GM12878 (cell line): ENCODE data around the gene OR10G8. TPM values are rescaled to one million over a fixed set of nuclear protein-coding genes. Genes with fewer than 3 reads are reported as not detected.

Experiments used
- ATAC-seq: fragments of 200-7000 bp; cut with Tn5 transposase; 3 replicates; pipeline ENCODE4 v1.9.1; 2020; ENCODE audit warnings: mild to moderate bottlenecking, moderate library complexity
- BruUV-seq: library from RNA; stranded (reverse); fragments of 400-500 nt; replicated peaks from 2 replicates; lab custom pipeline; 2021; lab: Mats Ljungman, UMichigan
- CTCF ChIA-PET: fragments of 300-600 bp; sonication (Branson Sonifier 250); formaldehyde crosslinking; extraction: SDS; loops from one replicate; lab custom pipeline; 2021; ENCODE audit warnings: inconsistent platforms; lab: Yijun Ruan, JAX
- POLR2A ChIA-PET: fragments of 350-600 bp; formaldehyde crosslinking; extraction: SDS; loops from one replicate; lab custom pipeline; 2021; ENCODE audit warnings: inconsistent platforms; lab: Charles Lee
- RAD21 ChIA-PET: fragments of 300-600 bp; sonication (Branson Sonifier 250); formaldehyde crosslinking; loops from one replicate; lab custom pipeline; 2023; ENCODE audit warnings: antibody characterized with exemption; ENCODE audit not compliant: unreplicated experiment; lab: Charles Lee
- SMC1A ChIA-PET: fragments of 300-600 bp; sonication (Branson Sonifier 250); formaldehyde crosslinking; loops from one replicate; lab custom pipeline; 2023; ENCODE audit not compliant: unreplicated experiment, uncharacterized antibody; lab: Charles Lee
- DNase-seq: peaks from one replicate; pipeline ENCODE4 v3.0.0-alpha.2; 2011; ENCODE audit warnings: low read depth, low spot score
- FAIRE-seq: peaks from 3 replicates; lab custom pipeline; 2011; peaks lifted over from hg19 to GRCh38; lab: Jason Lieb, UNC
- H2AFZ ChIP-seq: 2 replicates; pipeline ENCODE4 v1.6.0; 2011; ENCODE audit warnings: low read depth, low read length, control low read depth; ENCODE audit not compliant: control insufficient read depth
- H3K27ac ChIP-seq: 2 replicates; pipeline ENCODE4 v1.5.1; 2011; ENCODE audit warnings: control low read depth; ENCODE audit not compliant: control insufficient read depth, insufficient read depth
- H3K27me3 ChIP-seq, 2 experiments: replicated peaks in 1 of 2; 2 replicates each; pipeline versions ENCODE4 v1.6.0 to v1.6.1; 2011; ENCODE audit warnings: low read length in 1 of 2; ENCODE audit not compliant: control insufficient read depth in 2 of 2, insufficient read depth in 2 of 2
- H3K36me3 ChIP-seq, 2 experiments: 2 replicates each; pipeline ENCODE4 v1.5.1; 2011; ENCODE audit warnings: low read length in 1 of 2; ENCODE audit not compliant: control insufficient read depth in 2 of 2, insufficient read depth in 2 of 2
- H3K4me1 ChIP-seq: 2 replicates; pipeline ENCODE4 v1.6.1; 2011; ENCODE audit warnings: mild to moderate bottlenecking, low read length, moderate library complexity, mixed read lengths; ENCODE audit not compliant: control insufficient read depth, insufficient read depth
- H3K4me2 ChIP-seq: 2 replicates; pipeline ENCODE4 v1.6.0; 2011; ENCODE audit warnings: control low read depth; ENCODE audit not compliant: control insufficient read depth, insufficient read depth
- H3K4me3 ChIP-seq: fragments of 200-600 bp; sonication (generic); 2 replicates; pipeline ENCODE4 v1.5.1; 2016
- H3K79me2 ChIP-seq: 2 replicates; pipeline ENCODE4 v1.6.0; 2011; ENCODE audit warnings: low read length; ENCODE audit not compliant: control insufficient read depth, insufficient read depth
- H3K9ac ChIP-seq: 2 replicates; pipeline ENCODE4 v1.8.0; 2011; ENCODE audit warnings: low read length, control low read depth, mixed read lengths; ENCODE audit not compliant: control insufficient read depth, insufficient read depth
- H3K9me3 ChIP-seq: replicated peaks from 3 replicates; pipeline ENCODE4 v1.5.1; 2011; ENCODE audit warnings: mild to moderate bottlenecking, low read length; ENCODE audit not compliant: control insufficient read depth, insufficient read depth
- H4K20me1 ChIP-seq: 2 replicates; pipeline ENCODE4 v1.6.0; 2011; ENCODE audit not compliant: control insufficient read depth, insufficient read depth
- EZH2 ChIP-seq: IDR thresholded peaks from 2 replicates; pipeline ENCODE4 v1.6.1; 2012; ENCODE audit warnings: low read depth, mild to moderate bottlenecking, control low read depth, inconsistent platforms, low read length, borderline replicate concordance; ENCODE audit not compliant: control insufficient read depth
- HDGF ChIP-seq: fragments of 450-650 bp; IDR thresholded peaks from 2 replicates; pipeline ENCODE4 v1.6.1; 2016; ENCODE audit warnings: antibody characterized with exemption
- IKZF2 ChIP-seq, 2 experiments: fragments of 450-650 bp; IDR thresholded peaks; 2 replicates each; pipeline ENCODE4 v1.6.1; 2017; ENCODE audit warnings: mild to moderate bottlenecking in 2 of 2, moderate library complexity in 2 of 2
- MTA3 ChIP-seq: IDR thresholded peaks from 2 replicates; pipeline ENCODE4 v1.6.1; 2012; ENCODE audit warnings: low read length, inconsistent platforms, borderline replicate concordance
- NR2C2 ChIP-seq: IDR thresholded peaks from 2 replicates; pipeline ENCODE4 v1.6.1; 2011; ENCODE audit warnings: borderline replicate concordance, low read depth; ENCODE audit not compliant: control insufficient read depth, insufficient read length
- SKIL ChIP-seq: fragments of 450-650 bp; IDR thresholded peaks from 2 replicates; pipeline ENCODE4 v1.6.1; 2017; ENCODE audit warnings: mild to moderate bottlenecking, low read depth, inconsistent platforms; ENCODE audit not compliant: poor library complexity, severe bottlenecking
- SMAD5 ChIP-seq: IDR thresholded peaks from 2 replicates; pipeline ENCODE4 v1.6.1; 2016; ENCODE audit warnings: antibody characterized with exemption, low read depth
- SUPT20H ChIP-seq: IDR thresholded peaks from 2 replicates; pipeline ENCODE4 v1.6.1; 2011; ENCODE audit warnings: low read depth, mild to moderate bottlenecking, low read length, moderate library complexity, borderline replicate concordance; ENCODE audit not compliant: control insufficient read depth
- ZNF274 ChIP-seq: IDR thresholded peaks from one replicate; pipeline ENCODE4 v1.8.0; 2011; ENCODE audit not compliant: insufficient read length, insufficient read depth
- ZNF622 ChIP-seq: fragments of 450-650 bp; IDR thresholded peaks from 2 replicates; pipeline ENCODE4 v1.6.1; 2017; ENCODE audit warnings: mild to moderate bottlenecking, inconsistent platforms
- WGBS: methylation state at CpG from one replicate; pipeline ENCODE4 v1.1.6; 2016; ENCODE audit warnings: low lambda C conversion rate; ENCODE audit not compliant: insufficient replicate concordance, insufficient coverage; ENCODE audit errors: missing lambda C conversion rate; 5-methylcytosine and 5-hydroxymethylcytosine counted together
- in situ Hi-C: fragments of 300-500 bp; cut with MboI; formaldehyde crosslinking; loops from 9 replicates; pipeline ENCODE4 v1.14.3; 2018; ENCODE audit warnings: mixed read lengths
- intact Hi-C: fragments of 100-400 bp; cut with micrococcal nuclease; formaldehyde crosslinking; loops from one replicate; pipeline ENCODE4 v1.14.2; 2022; ENCODE audit not compliant: unreplicated experiment
- polyA plus RNA-seq, 11 experiments: library from polyadenylated mRNA; depleted of rRNA in 4 of 11; unstranded in 6 of 11; stranded (reverse) in 5 of 11; fragments of >200 nt; fragmentation: Nextera tagmentation in 4 of 11; fragmentation: Illumina TruSeq in 1 of 11; extraction: Ambion mirVana in 4 of 11; extraction: Trizol in 1 of 11; gene quantifications; 1 replicate in 1 of 11; 2 replicates in 10 of 11; pipeline versions ENCODE4 v1.2.1 to v1.2.3, GENCODE V29; 2011 to 2016; ENCODE audit warnings: inconsistent platforms in 2 of 11, missing spikeins in 2 of 11, low read depth in 1 of 11
- total RNA-seq, 4 experiments: library from RNA; depleted of rRNA in 3 of 4; stranded (reverse); fragments of >200 nt in 3 of 4; fragmentation: Illumina TruSeq in 1 of 4; extraction: Trizol in 1 of 4; gene quantifications; 2 replicates each; pipeline versions ENCODE4 v1.2.1 to v1.2.3, GENCODE V29; 2013 to 2021
- TF ChIP-seq, protein P1 (sequence below): IDR thresholded peaks from 2 replicates; pipeline ENCODE4 v1.6.1; 2012; ENCODE audit warnings: low read depth, low read length, improper control_type of control experiment
- TF ChIP-seq, protein P2 (sequence below): fragments of 450-650 bp; IDR thresholded peaks from 2 replicates; pipeline ENCODE4 v1.6.1; 2018; ENCODE audit warnings: borderline replicate concordance, mild to moderate bottlenecking; ENCODE audit not compliant: partially characterized antibody

OR10G8 gene
- total and polyA plus RNA-seq, 10 of the 15 experiments (the other 5 are each of a cell fraction or from before 2014, with no cell fraction given): not detected

GRCh38 chr11:124072147-124072546, 45.5 kb downstream of the OR10G8 start (continued):
- TF ChIP-seq, protein P1, sequence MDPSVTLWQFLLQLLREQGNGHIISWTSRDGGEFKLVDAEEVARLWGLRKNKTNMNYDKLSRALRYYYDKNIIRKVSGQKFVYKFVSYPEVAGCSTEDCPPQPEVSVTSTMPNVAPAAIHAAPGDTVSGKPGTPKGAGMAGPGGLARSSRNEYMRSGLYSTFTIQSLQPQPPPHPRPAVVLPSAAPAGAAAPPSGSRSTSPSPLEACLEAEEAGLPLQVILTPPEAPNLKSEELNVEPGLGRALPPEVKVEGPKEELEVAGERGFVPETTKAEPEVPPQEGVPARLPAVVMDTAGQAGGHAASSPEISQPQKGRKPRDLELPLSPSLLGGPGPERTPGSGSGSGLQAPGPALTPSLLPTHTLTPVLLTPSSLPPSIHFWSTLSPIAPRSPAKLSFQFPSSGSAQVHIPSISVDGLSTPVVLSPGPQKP: no peak
- TF ChIP-seq ZNF274: no peak
- TF ChIP-seq ZNF622: no peak
- no peak for TF ChIP-seq EZH2
- no peak for TF ChIP-seq SUPT20H

GRCh38 chr11:124074554-124074953, 48.0 kb downstream of the OR10G8 start:
- SMC1A ChIA-PET: interaction anchor here (1.1 to 3.4 kb wide), 4 partner anchors 10 to 328 kb away, joined by 3 to 13 read pairs (median 6); no protein-coding TSS in a partner anchor
- CTCF ChIA-PET: interaction anchor here (0.7 to 1.2 kb wide), 3 partner anchors 120 to 124 kb away, joined by 3 read pairs; no protein-coding TSS in a partner anchor
- WGBS: 61% methylated on average over 5 of the region's 5 CpGs
- Histone ChIP-seq H3K36me3 (no peaks in the 10 kb centered on the region), H3K4me3 (no peak overlapping the region), H4K20me1 (no peaks in the 10 kb centered on the region), H3K27ac (no peak overlapping the region), H3K79me2 (no peaks in the 10 kb centered on the region), H2AFZ (no peak overlapping the region), H3K4me2 (no peak overlapping the region), H3K9ac (no peak overlapping the region), H3K4me1 (peaks cover 19% of the 10 kb centered on the region), H3K9me3 (no peaks in the 10 kb centered on the region; the same call in 2 of the 3 replicates), H3K27me3 (peaks cover 0 to 2% of the 10 kb centered on the region in 2 experiments; a peak in 1 of 4 replicates)
- intact Hi-C loops (no loop called here), in situ Hi-C loops (loop anchor here (5.0 to 10.0 kb wide), 2 partner anchors 123 to 510 kb away; no protein-coding TSS in a partner anchor)
- RAD21 ChIA-PET: interaction anchor here (1.0 kb wide), 1 partner anchor 119 kb away, joined by 3 read pairs; no protein-coding TSS in a partner anchor
- BruUV-seq: no TSS peak
- POLR2A ChIA-PET: no interaction called here
- TF ChIP-seq SKIL: no peak
- no peak for TF ChIP-seq SMAD5
- TF ChIP-seq NR2C2: no peak
- TF ChIP-seq HDGF: no peak
- no peak for TF ChIP-seq IKZF2 (IDR thresholded peaks at IDR 0.05)
- TF ChIP-seq MTA3: no peak
- TF ChIP-seq, protein P2, sequence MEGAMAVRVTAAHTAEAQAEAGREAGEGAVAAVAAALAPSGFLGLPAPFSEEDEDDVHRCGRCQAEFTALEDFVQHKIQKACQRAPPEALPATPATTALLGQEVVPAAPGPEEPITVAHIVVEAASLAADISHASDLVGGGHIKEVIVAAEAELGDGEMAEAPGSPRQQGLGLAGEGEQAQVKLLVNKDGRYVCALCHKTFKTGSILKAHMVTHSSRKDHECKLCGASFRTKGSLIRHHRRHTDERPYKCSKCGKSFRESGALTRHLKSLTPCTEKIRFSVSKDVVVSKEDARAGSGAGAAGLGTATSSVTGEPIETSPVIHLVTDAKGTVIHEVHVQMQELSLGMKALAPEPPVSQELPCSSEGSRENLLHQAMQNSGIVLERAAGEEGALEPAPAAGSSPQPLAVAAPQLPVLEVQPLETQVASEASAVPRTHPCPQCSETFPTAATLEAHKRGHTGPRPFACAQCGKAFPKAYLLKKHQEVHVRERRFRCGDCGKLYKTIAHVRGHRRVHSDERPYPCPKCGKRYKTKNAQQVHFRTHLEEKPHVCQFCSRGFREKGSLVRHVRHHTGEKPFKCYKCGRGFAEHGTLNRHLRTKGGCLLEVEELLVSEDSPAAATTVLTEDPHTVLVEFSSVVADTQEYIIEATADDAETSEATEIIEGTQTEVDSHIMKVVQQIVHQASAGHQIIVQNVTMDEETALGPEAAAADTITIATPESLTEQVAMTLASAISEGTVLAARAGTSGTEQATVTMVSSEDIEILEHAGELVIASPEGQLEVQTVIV: no peak
- TF ChIP-seq ZNF274: no peak
- no peak for DNase-seq
- no peak for FAIRE-seq
- no peak for ATAC-seq
